Measurements from ENCODE around the gene SLC13A1. TPM values are rescaled to one million over a fixed set of nuclear protein-coding genes. Genes with fewer than 3 reads are reported as not detected.

Gene SLC13A1
- total RNA-seq, 4 donors from 2014 or later, result not detected

- WGBS, 2 donors, result 83 to 90% methylated on average over 3 of the region's 3 CpGs
- H3K4me3 ChIP-seq (ENCODE audit: low read depth, poor library complexity, severe bottlenecking), result no peak overlapping the region
- intact Hi-C loops (cut with DNase I; ENCODE audit: low total_unique reads), result loop anchor here (5.0 kb wide), 1 partner anchor 924 kb away; no protein-coding TSS in a partner anchor
- DNase-seq (ENCODE audit: low spot score in 2 of 2), result no peak
- TF ChIP-seq POLR2A (IDR thresholded peaks at IDR 0.05), result no peak
- TF ChIP-seq, protein P1, sequence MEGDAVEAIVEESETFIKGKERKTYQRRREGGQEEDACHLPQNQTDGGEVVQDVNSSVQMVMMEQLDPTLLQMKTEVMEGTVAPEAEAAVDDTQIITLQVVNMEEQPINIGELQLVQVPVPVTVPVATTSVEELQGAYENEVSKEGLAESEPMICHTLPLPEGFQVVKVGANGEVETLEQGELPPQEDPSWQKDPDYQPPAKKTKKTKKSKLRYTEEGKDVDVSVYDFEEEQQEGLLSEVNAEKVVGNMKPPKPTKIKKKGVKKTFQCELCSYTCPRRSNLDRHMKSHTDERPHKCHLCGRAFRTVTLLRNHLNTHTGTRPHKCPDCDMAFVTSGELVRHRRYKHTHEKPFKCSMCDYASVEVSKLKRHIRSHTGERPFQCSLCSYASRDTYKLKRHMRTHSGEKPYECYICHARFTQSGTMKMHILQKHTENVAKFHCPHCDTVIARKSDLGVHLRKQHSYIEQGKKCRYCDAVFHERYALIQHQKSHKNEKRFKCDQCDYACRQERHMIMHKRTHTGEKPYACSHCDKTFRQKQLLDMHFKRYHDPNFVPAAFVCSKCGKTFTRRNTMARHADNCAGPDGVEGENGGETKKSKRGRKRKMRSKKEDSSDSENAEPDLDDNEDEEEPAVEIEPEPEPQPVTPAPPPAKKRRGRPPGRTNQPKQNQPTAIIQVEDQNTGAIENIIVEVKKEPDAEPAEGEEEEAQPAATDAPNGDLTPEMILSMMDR (IDR thresholded peaks at IDR 0.05), result no peak
Observed at GRCh38 chr7:123151443-123151842, 48.3 kb downstream of the SLC13A1 start.

GRCh38 chr7:123148813-123149212 is 51.0 kb downstream of the SLC13A1 start:
- no peak for TF ChIP-seq POLR2A (IDR thresholded peaks at IDR 0.05)
- TF ChIP-seq, protein P1 (IDR thresholded peaks at IDR 0.05), result no peak
- DNase-seq (ENCODE audit: low spot score in 2 of 2), result no peak
- WGBS, 2 donors, result 63 to 83% methylated on average over 1 of the region's 1 CpG
- H3K4me3 ChIP-seq (ENCODE audit: low read depth, poor library complexity, severe bottlenecking), result no peak overlapping the region
- intact Hi-C loops (cut with DNase I; ENCODE audit: low total_unique reads), result loop anchor here (10.0 kb wide), 1 partner anchor 824 kb away; no protein-coding TSS in a partner anchor

DNA sequence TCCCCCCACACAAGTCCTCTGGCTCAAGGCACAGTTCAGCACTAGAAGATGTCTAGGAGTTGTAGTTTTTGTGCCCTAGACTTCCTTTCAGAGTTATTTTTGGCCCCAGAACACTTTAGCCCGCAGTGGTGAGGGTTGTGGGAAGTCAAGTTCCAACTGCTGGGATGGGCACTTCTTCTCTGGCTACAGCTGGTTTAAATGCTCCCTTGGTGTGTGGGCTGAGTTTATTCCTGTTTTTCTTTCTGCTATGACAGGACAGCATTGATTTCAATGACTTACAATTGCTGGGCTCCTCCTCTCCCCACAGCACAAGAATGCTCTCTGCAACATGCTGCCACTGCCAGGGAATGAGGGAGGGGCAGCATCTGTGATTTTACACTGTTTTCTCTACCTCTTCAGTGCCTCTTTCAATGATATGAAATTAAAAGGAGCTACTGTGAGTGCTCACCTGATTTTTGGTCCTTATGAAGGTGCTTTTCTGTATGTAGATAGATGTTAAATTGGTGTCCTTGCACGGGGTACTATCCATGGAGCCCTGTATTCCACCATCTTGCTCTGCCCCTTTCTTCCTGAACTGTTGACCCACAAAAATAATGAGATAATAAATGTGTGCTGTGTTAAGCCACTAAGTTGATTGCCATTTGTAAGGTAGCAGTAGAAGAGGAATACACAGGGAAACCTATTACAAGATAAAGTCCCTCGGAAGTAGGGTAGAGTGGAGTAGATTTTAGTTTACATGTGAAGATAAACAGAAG is 56.3 kb downstream of the SLC13A1 start:
- 56 to 67% methylated on average over 3 of the region's 3 CpGs for WGBS, 2 donors
- intact Hi-C loops (cut with DNase I; ENCODE audit: low total_unique reads), result loop anchor here (10.0 kb wide), 1 partner anchor 819 kb away; no protein-coding TSS in a partner anchor
- TF ChIP-seq POLR2A (IDR thresholded peaks at IDR 0.05), result no peak
- TF ChIP-seq, protein P1 (IDR thresholded peaks at IDR 0.05), result no peak
- H3K4me3 ChIP-seq (ENCODE audit: low read depth, poor library complexity, severe bottlenecking), result no peak overlapping the region
- DNase-seq (ENCODE audit: low spot score in 2 of 2), result no peak

DNA sequence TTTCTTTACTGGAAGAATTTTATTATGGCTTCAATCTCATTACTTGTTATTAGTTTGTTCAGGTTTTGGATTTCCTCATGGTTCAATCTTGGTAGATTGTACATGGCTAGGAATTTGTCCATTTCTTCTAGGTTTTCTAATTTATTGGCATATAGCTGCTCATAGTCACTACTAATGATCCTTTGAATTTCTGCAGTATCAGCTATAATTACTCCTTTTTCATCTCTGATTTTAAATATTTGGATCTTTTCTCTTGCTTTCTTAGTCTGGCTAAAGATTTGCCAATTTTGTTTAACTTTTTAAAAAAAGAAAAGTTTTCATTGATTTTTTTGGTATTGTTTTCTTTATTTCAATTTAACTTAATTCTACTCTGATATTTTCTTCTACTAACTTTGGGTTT is 59.2 kb downstream of the SLC13A1 start:
- intact Hi-C loops (cut with DNase I; ENCODE audit: low total_unique reads), result loop anchor here (10.0 kb wide), 1 partner anchor 816 kb away; no protein-coding TSS in a partner anchor
- no peak for DNase-seq (ENCODE audit: low spot score in 2 of 2)
- no peak overlapping the region for H3K4me3 ChIP-seq (ENCODE audit: low read depth, poor library complexity, severe bottlenecking)
- TF ChIP-seq, protein P1 (IDR thresholded peaks at IDR 0.05), result no peak
- no peak for TF ChIP-seq POLR2A (IDR thresholded peaks at IDR 0.05)

DNA sequence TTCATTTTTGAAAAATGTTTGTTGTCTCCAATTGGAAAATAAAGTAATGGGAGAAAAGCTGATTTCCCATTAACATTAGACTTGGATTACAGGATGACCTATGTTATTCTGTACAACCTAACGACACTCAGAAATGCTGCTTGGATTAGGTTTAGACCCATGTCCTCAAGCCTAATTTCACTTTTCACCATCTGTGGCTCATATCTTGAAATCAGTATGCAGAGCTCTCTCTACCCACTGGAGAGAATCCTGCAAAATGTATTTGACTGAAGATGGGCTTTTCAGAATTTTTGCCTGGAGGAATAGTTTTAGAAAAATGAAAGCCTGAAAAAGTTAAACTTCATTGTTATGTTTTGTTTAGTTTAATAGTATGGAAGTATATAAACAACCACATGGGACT is 63.8 kb downstream of the SLC13A1 start:
- no peak overlapping the region for H3K4me3 ChIP-seq (ENCODE audit: low read depth, poor library complexity, severe bottlenecking)
- intact Hi-C loops (cut with DNase I; ENCODE audit: low total_unique reads), result no loop called here
- DNase-seq (ENCODE audit: low spot score in 2 of 2), result no peak
- TF ChIP-seq POLR2A (IDR thresholded peaks at IDR 0.05), result no peak
- TF ChIP-seq, protein P1 (IDR thresholded peaks at IDR 0.05), result no peak
- 63 to 71% methylated on average over 1 of the region's 1 CpG for WGBS, 2 donors

Data from lower leg skin (tissue), 4 donors.